HG03135 (cell line): ENCODE measurements around the gene NDUFS1.
"Not testable (repeated sequence)": the region's sequence is repeated elsewhere in the genome, so short reads cannot be mapped to it uniquely, and the experiment has no call there.

Experiments
- ATAC-seq: cut with Tn5 transposase; IDR thresholded peaks from one replicate; pipeline ENCODE4 v1.9.1; 2021; ENCODE audit warnings: mild to moderate bottlenecking, moderate library complexity; ENCODE audit not compliant: unreplicated experiment

The NDUFS1 gene

GRCh38 chr2:206159346-206160124 is at the start of gene NDUFS1, which contains the start of gene EEF1B2:
Gene NDUFS1, minus strand, starts transcription at chr2:206159444. Its CDS starts 5,766 bp downstream, at chr2:206153678.
Gene EEF1B2, plus strand, starts transcription at chr2:206159895. Its CDS starts 85 bp downstream, at chr2:206159980.
- ATAC-seq: peak; percentile 91

- no peak for ATAC-seq
Measured at GRCh38 chr2:206208900-206209299, 49.7 kb upstream of the NDUFS1 start.

- not testable (repeated sequence) for ATAC-seq
Measured at GRCh38 chr2:206207316-206207715, 48.1 kb upstream of the NDUFS1 start.

GRCh38 chr2:206204710-206205109 is 45.5 kb upstream of the NDUFS1 start:
- no peak for ATAC-seq

- no peak for ATAC-seq
Measured at GRCh38 chr2:206203331-206203730, 44.1 kb upstream of the NDUFS1 start.

- ATAC-seq: no peak
Measured at GRCh38 chr2:206202446-206202845, 43.2 kb upstream of the NDUFS1 start.

GRCh38 chr2:206201075-206201848 is 42.0 kb upstream of the NDUFS1 start:
- no peak for ATAC-seq

GRCh38 chr2:206198677-206199076 is 39.4 kb upstream of the NDUFS1 start:
- no peak for ATAC-seq

- no peak for ATAC-seq
Measured at GRCh38 chr2:206193671-206194357, 34.6 kb upstream of the NDUFS1 start.

- no peak for ATAC-seq
Measured at GRCh38 chr2:206192157-206192556, 32.9 kb upstream of the NDUFS1 start.

GRCh38 chr2:206190689-206191088 is 31.4 kb upstream of the NDUFS1 start:
- ATAC-seq: no peak

- ATAC-seq: no peak
Measured at GRCh38 chr2:206190111-206190510, 30.9 kb upstream of the NDUFS1 start.

GRCh38 chr2:206189691-206190090 is 30.4 kb upstream of the NDUFS1 start:
- ATAC-seq: no peak

- not testable (repeated sequence) for ATAC-seq
Measured at GRCh38 chr2:206181526-206181925, 22.3 kb upstream of the NDUFS1 start.

- no peak for ATAC-seq
Measured at GRCh38 chr2:206176901-206177300, 17.7 kb upstream of the NDUFS1 start.

- no peak for ATAC-seq
Measured at GRCh38 chr2:206176121-206176520, 16.9 kb upstream of the NDUFS1 start.

GRCh38 chr2:206173147-206173546 is 13.9 kb upstream of the NDUFS1 start:
- ATAC-seq: no peak

GRCh38 chr2:206171624-206172397 is 12.6 kb upstream of the NDUFS1 start:
- not testable (repeated sequence) for ATAC-seq

GRCh38 chr2:206168230-206168629 is 9.0 kb upstream of the NDUFS1 start:
- not testable (repeated sequence) for ATAC-seq

- no peak for ATAC-seq
Measured at GRCh38 chr2:206164261-206164862, 5.1 kb upstream of the NDUFS1 start.
